Measurements from ENCODE around the gene TRAF3.

The TRAF3 gene

DNA sequence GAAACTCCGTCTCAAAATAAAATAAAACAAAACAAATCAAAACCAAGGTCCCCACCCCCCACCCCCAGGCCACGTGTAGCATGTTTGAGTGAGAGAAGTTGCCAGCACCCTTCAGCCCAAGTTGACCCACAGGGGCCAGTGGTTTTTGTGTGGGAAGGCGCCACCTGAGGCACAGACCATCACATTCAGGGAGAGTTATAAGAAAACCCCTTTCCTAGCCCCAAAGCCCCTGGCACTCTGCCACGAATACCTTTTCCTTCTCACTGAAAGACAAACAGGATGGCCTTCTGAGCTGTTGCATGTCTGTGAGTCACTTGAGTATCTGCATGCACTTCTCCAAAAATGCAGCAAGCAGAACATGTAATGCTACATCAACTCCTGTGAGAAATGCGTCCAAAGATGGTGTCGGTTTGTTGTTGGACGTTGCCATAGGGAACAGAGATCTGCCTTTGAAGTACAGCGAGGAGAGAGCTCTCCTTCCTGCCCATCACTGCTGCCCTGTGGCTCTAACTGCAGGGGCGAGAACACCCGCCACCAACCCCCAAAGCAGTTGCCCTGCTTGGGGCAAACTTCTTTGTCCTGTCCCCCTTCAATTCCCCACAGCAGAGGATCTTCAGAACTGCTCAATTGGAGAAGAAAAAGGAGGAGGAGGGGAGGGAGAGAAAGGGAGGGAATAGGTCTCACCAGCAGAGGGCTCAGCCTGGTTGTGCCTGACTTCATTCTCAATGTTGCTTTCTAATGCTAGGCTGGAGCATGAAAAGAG, 2.7 kb upstream of the TRAF3 start:
- no CpG with 5 or more reads among the region's 10 CpGs for WGBS (ENCODE audit: extremely low coverage, insufficient coverage, insufficient read length)
- Histone ChIP-seq H2BK120ac (ENCODE audit: insufficient read depth, low read length, poor library complexity) (no peak overlapping the region), H3K79me1 (ENCODE audit: low read length) (peaks cover 7% of the 10 kb centered on the region), H2AK5ac (ENCODE audit: low read length) (no peak overlapping the region), H2BK12ac (ENCODE audit: low read length) (peak overlapping the region; percentile 39), H3K79me2 (ENCODE audit: control insufficient read depth, insufficient read depth, low read length, poor library complexity) (peaks cover 4% of the 10 kb centered on the region), H4K8ac (ENCODE audit: low read depth, low read length) (peak overlapping the region; percentile 13), H3K4me3 (ENCODE audit: low read depth, low read length) (no peak overlapping the region), H3K9me3 (ENCODE audit: insufficient read depth, low read depth, low read length) (peaks cover 3% of the 10 kb centered on the region), H3K18ac (ENCODE audit: low read length) (no peak overlapping the region), H3K4me1 (ENCODE audit: control insufficient read depth in 1 of 2, insufficient read depth in 2 of 2, low read length in 2 of 2) (peaks cover 10 to 14% of the 10 kb centered on the region in 2 experiments), H2BK5ac (ENCODE audit: low read depth, low read length, poor library complexity) (no peak overlapping the region), H3K27me3 (ENCODE audit: insufficient read depth, low read length) (no peaks in the 10 kb centered on the region), H3K36me3 (ENCODE audit: control insufficient read depth in 1 of 2, insufficient read depth in 2 of 2, low read length in 2 of 2) (no peaks in the 10 kb centered on the region), H3K9ac (ENCODE audit: low read length) (no peak overlapping the region), H3K4me2 (ENCODE audit: low read length) (no peak overlapping the region), H4K91ac (ENCODE audit: low read depth, low read length) (no peak overlapping the region), H3K14ac (ENCODE audit: low read length) (no peak overlapping the region), H3K23ac (ENCODE audit: low read length) (no peak overlapping the region), H3K27ac (ENCODE audit: low read depth, low read length) (no peak overlapping the region), H3K4ac (ENCODE audit: low read depth, low read length) (no peak overlapping the region), H4K12ac (ENCODE audit: low read depth, low read length) (no peak overlapping the region), H2AFZ (ENCODE audit: insufficient read depth, low read length, poor library complexity) (peak overlapping the region; percentile 52)
- peak; percentile 83 to 95 for DNase-seq

DNA sequence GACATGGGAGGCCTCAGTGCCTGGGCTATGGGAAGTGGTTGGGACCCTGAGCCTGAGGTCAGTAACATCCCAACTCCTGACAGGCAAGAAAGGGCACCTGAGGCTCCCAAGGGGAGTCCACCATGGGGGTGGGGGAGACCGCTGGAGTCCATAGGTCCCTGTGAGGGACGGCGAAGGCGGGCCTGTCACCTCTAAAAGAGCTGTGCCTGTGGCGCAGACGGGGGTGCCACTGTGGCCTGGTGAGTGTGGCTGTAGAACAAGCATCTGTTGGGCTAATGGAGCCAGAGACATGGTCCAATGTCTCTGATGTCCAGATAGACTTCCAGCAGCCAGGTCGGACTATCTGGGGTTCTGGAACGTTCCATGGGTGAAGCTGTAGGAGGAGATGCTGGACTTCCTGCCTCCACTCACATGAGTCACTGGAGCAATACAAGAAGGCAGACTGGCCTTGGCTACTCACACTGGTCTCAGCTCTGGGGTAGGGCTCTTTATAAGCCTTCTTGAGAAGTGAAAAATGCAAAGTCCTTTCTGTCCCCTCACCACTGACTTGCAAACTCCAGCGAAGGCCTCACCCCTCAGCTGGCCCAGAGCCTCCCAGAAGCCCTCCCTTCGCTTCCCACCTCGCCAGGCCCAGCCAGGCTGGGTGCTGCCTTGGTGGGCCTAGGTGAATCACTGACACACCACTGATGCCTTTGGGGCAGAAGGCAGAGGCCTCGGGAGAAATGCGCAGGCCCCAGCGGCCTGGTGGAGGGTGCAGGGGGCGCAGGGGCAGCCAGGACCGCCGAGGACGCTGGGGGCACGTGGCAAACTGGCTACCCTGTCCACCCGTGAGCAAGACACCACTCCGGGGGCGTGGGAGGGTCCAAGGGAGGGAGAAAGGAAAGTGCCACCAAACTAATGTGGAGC, 1.1 kb upstream of the TRAF3 start:
- Histone ChIP-seq H3K4me1 (ENCODE audit: control insufficient read depth in 1 of 2, insufficient read depth in 2 of 2, low read length in 2 of 2) (peaks cover 10 to 18% of the 10 kb centered on the region in 2 experiments), H2BK120ac (ENCODE audit: insufficient read depth, low read length, poor library complexity) (no peak overlapping the region), H3K4ac (ENCODE audit: low read depth, low read length) (no peak overlapping the region), H4K91ac (ENCODE audit: low read depth, low read length) (peak overlapping the region; percentile 60), H3K36me3 (ENCODE audit: control insufficient read depth in 1 of 2, insufficient read depth in 2 of 2, low read length in 2 of 2) (no peaks in the 10 kb centered on the region), H3K9me3 (ENCODE audit: insufficient read depth, low read depth, low read length) (peaks cover 3% of the 10 kb centered on the region), H3K27ac (ENCODE audit: low read depth, low read length) (no peak overlapping the region), H2AFZ (ENCODE audit: insufficient read depth, low read length, poor library complexity) (peak overlapping the region; percentile 71), H3K79me2 (ENCODE audit: control insufficient read depth, insufficient read depth, low read length, poor library complexity) (peaks cover 4% of the 10 kb centered on the region), H2AK5ac (ENCODE audit: low read length) (peak overlapping the region; percentile 18), H3K9ac (ENCODE audit: low read length) (no peak overlapping the region), H2BK5ac (ENCODE audit: low read depth, low read length, poor library complexity) (no peak overlapping the region), H3K4me3 (ENCODE audit: low read depth, low read length) (peak overlapping the region; percentile 47), H3K79me1 (ENCODE audit: low read length) (peaks cover 7% of the 10 kb centered on the region), H3K23ac (ENCODE audit: low read length) (no peak overlapping the region), H3K4me2 (ENCODE audit: low read length) (no peak overlapping the region), H3K27me3 (ENCODE audit: insufficient read depth, low read length) (no peaks in the 10 kb centered on the region), H4K12ac (ENCODE audit: low read depth, low read length) (peak overlapping the region; percentile 55), H4K8ac (ENCODE audit: low read depth, low read length) (peak overlapping the region; percentile 47), H2BK12ac (ENCODE audit: low read length) (peak overlapping the region; percentile 28), H3K18ac (ENCODE audit: low read length) (no peak overlapping the region), H3K14ac (ENCODE audit: low read length) (peak overlapping the region; percentile 50)
- DNase-seq: peak; percentile 58 to 72
- no CpG with 5 or more reads among the region's 22 CpGs for WGBS (ENCODE audit: extremely low coverage, insufficient coverage, insufficient read length)

DNA sequence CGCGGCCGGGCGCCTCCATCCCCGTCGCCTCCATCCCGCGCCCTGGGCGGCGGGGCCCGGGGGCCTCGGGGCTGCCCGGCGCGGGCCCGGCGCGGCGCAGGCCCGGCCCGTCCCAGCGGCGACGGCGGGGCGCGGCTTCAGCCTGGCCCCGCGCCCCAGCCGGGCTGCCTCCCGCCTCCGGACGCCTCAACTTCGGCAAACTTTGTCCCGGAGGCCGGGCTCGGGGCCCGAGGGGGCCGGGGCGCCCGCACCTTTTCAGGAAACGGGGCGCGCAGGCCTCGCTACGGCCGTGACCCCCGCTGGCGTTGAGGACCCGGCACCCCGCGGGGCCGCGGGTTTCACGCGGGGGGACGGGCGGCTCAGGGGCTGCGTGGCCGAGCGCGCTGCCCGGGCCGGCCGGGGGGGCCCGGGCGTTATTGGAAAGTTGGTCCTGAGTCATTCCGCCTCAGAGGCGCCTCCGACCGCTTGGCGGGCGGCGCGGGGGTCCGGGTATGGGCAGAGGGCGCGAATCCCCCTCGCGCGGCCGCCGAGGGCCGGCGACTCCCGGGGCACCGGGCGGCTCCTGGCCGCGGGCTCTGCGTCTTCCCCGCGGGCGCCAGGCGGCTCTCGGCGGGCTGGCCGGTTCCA, 575 bp downstream of the TRAF3 start:
- no peak overlapping the region for H3K27ac ChIP-seq (ENCODE audit: low read depth, low read length)
- peak overlapping the region; percentile 54 for H2AFZ ChIP-seq (ENCODE audit: insufficient read depth, low read length, poor library complexity)
- peak overlapping the region; percentile 60 for H4K8ac ChIP-seq (ENCODE audit: low read depth, low read length)
- no CpG with 5 or more reads among the region's 98 CpGs for WGBS (ENCODE audit: extremely low coverage, insufficient coverage, insufficient read length)
- H3K14ac ChIP-seq (ENCODE audit: low read length): peak overlapping the region; percentile 42
- H2BK120ac ChIP-seq (ENCODE audit: insufficient read depth, low read length, poor library complexity): peak overlapping the region; percentile 30
- H3K9me3 ChIP-seq (ENCODE audit: insufficient read depth, low read depth, low read length): peaks cover 3% of the 10 kb centered on the region
- peak overlapping the region; percentile 22 for H4K12ac ChIP-seq (ENCODE audit: low read depth, low read length)
- peaks cover 4% of the 10 kb centered on the region for H3K79me2 ChIP-seq (ENCODE audit: control insufficient read depth, insufficient read depth, low read length, poor library complexity)
- peak overlapping the region; percentile 41 for H4K91ac ChIP-seq (ENCODE audit: low read depth, low read length)
- H2BK12ac ChIP-seq (ENCODE audit: low read length): no peak overlapping the region
- H3K9ac ChIP-seq (ENCODE audit: low read length): peak overlapping the region; percentile 80
- no peak overlapping the region for H3K4ac ChIP-seq (ENCODE audit: low read depth, low read length)
- H3K27me3 ChIP-seq (ENCODE audit: insufficient read depth, low read length): no peaks in the 10 kb centered on the region
- H2BK5ac ChIP-seq (ENCODE audit: low read depth, low read length, poor library complexity): no peak overlapping the region
- H3K18ac ChIP-seq (ENCODE audit: low read length): peak overlapping the region; percentile 52
- H3K36me3 ChIP-seq (ENCODE audit: control insufficient read depth in 1 of 2, insufficient read depth in 2 of 2, low read length in 2 of 2): no peaks in the 10 kb centered on the region
- peaks cover 10 to 18% of the 10 kb centered on the region in 2 experiments for H3K4me1 ChIP-seq (ENCODE audit: control insufficient read depth in 1 of 2, insufficient read depth in 2 of 2, low read length in 2 of 2)
- no peak overlapping the region for H3K23ac ChIP-seq (ENCODE audit: low read length)
- peaks cover 7% of the 10 kb centered on the region for H3K79me1 ChIP-seq (ENCODE audit: low read length)
- peak overlapping the region; percentile 79 for H3K4me3 ChIP-seq (ENCODE audit: low read depth, low read length)
- peak overlapping the region; percentile 93 for H3K4me2 ChIP-seq (ENCODE audit: low read length)
- no peak for DNase-seq
- H2AK5ac ChIP-seq (ENCODE audit: low read length): no peak overlapping the region

DNA sequence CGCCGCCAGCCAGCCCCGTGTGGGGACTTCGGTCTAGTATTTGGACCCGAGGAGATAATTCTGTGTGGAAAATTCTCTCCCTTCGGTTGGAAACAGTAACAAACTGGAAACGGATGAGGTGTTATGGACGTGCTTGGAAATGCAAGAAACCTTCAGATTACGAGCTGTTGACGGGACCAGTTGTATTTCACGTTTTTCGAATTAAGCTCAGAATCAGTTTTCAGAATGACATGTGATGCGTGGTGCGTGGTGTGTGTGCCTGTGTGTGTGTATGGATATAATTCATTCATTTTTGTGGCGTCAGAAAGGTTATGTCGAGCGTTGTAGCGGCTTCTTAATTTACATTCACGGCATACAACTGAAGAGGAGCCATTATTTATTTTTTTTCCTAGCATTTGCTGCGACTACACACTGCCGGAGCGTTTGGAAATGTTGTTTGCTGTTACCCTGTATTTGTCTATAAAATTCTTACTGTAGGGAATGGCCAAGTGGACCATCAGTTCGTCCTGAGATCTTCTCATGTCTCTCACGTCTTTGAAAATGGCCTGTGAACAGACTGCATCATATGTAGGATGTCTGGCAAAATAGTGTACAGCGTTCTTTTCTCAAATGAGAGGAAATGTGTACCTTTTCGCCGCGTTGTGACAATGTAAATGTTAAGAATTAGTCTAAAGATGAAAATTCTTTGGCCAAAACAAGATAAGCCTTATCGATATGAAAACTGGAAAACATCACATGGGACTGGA, 1.3 kb downstream of the TRAF3 start:
- H4K91ac ChIP-seq (ENCODE audit: low read depth, low read length): no peak overlapping the region
- peak overlapping the region; percentile 42 for H3K14ac ChIP-seq (ENCODE audit: low read length)
- peak overlapping the region; percentile 15 for H2AFZ ChIP-seq (ENCODE audit: insufficient read depth, low read length, poor library complexity)
- peaks cover 4% of the 10 kb centered on the region for H3K79me2 ChIP-seq (ENCODE audit: control insufficient read depth, insufficient read depth, low read length, poor library complexity)
- no peak overlapping the region for H4K12ac ChIP-seq (ENCODE audit: low read depth, low read length)
- no peak overlapping the region for H3K4ac ChIP-seq (ENCODE audit: low read depth, low read length)
- peak; percentile 28 to 87 for DNase-seq
- H3K9ac ChIP-seq (ENCODE audit: low read length): peak overlapping the region; percentile 80
- no CpG with 5 or more reads among the region's 29 CpGs for WGBS (ENCODE audit: extremely low coverage, insufficient coverage, insufficient read length)
- H3K23ac ChIP-seq (ENCODE audit: low read length): peak overlapping the region; percentile 95
- no peak overlapping the region for H2BK120ac ChIP-seq (ENCODE audit: insufficient read depth, low read length, poor library complexity)
- H2BK5ac ChIP-seq (ENCODE audit: low read depth, low read length, poor library complexity): no peak overlapping the region
- no peak overlapping the region for H4K8ac ChIP-seq (ENCODE audit: low read depth, low read length)
- H3K18ac ChIP-seq (ENCODE audit: low read length): peak overlapping the region; percentile 52
- H3K79me1 ChIP-seq (ENCODE audit: low read length): peaks cover 7% of the 10 kb centered on the region
- no peaks in the 10 kb centered on the region for H3K36me3 ChIP-seq (ENCODE audit: control insufficient read depth in 1 of 2, insufficient read depth in 2 of 2, low read length in 2 of 2)
- peaks cover 3% of the 10 kb centered on the region for H3K9me3 ChIP-seq (ENCODE audit: insufficient read depth, low read depth, low read length)
- H3K27me3 ChIP-seq (ENCODE audit: insufficient read depth, low read length): no peaks in the 10 kb centered on the region
- H3K27ac ChIP-seq (ENCODE audit: low read depth, low read length): no peak overlapping the region
- peak overlapping the region; percentile 93 for H3K4me2 ChIP-seq (ENCODE audit: low read length)
- no peak overlapping the region for H2BK12ac ChIP-seq (ENCODE audit: low read length)
- H3K4me1 ChIP-seq (ENCODE audit: control insufficient read depth in 1 of 2, insufficient read depth in 2 of 2, low read length in 2 of 2): peaks cover 10 to 18% of the 10 kb centered on the region in 2 experiments
- peak overlapping the region; percentile 79 for H3K4me3 ChIP-seq (ENCODE audit: low read depth, low read length)
- no peak overlapping the region for H2AK5ac ChIP-seq (ENCODE audit: low read length)
